GM12878 (cell line): ENCODE measurements around the gene ELP4. TPM values are rescaled to one million over a fixed set of nuclear protein-coding genes. Genes with fewer than 3 reads are reported as not detected.

Experiments used
- ATAC-seq: fragments of 200-7000 bp; cut with Tn5 transposase; 3 replicates; pipeline ENCODE4 v1.9.1; 2020; ENCODE audit warnings: mild to moderate bottlenecking, moderate library complexity
- BruUV-seq: library from RNA; stranded (reverse); fragments of 400-500 nt; replicated peaks from 2 replicates; lab custom pipeline; 2021; lab: Mats Ljungman, UMichigan
- CTCF ChIA-PET: fragments of 300-600 bp; sonication (Branson Sonifier 250); formaldehyde crosslinking; extraction: SDS; loops from one replicate; lab custom pipeline; 2021; ENCODE audit warnings: inconsistent platforms; lab: Yijun Ruan, JAX
- POLR2A ChIA-PET: fragments of 350-600 bp; formaldehyde crosslinking; extraction: SDS; loops from one replicate; lab custom pipeline; 2021; ENCODE audit warnings: inconsistent platforms; lab: Charles Lee
- RAD21 ChIA-PET: fragments of 300-600 bp; sonication (Branson Sonifier 250); formaldehyde crosslinking; loops from one replicate; lab custom pipeline; 2023; ENCODE audit warnings: antibody characterized with exemption; ENCODE audit not compliant: unreplicated experiment; lab: Charles Lee
- SMC1A ChIA-PET: fragments of 300-600 bp; sonication (Branson Sonifier 250); formaldehyde crosslinking; loops from one replicate; lab custom pipeline; 2023; ENCODE audit not compliant: unreplicated experiment, uncharacterized antibody; lab: Charles Lee
- DNase-seq: peaks from one replicate; pipeline ENCODE4 v3.0.0-alpha.2; 2011; ENCODE audit warnings: low read depth, low spot score
- FAIRE-seq: peaks from 3 replicates; lab custom pipeline; 2011; peaks lifted over from hg19 to GRCh38; lab: Jason Lieb, UNC
- H2AFZ ChIP-seq: 2 replicates; pipeline ENCODE4 v1.6.0; 2011; ENCODE audit warnings: low read depth, low read length, control low read depth; ENCODE audit not compliant: control insufficient read depth
- H3K27ac ChIP-seq: 2 replicates; pipeline ENCODE4 v1.5.1; 2011; ENCODE audit warnings: control low read depth; ENCODE audit not compliant: control insufficient read depth, insufficient read depth
- H3K27me3 ChIP-seq, 2 experiments: replicated peaks in 1 of 2; 2 replicates each; pipeline versions ENCODE4 v1.6.0 to v1.6.1; 2011; ENCODE audit warnings: low read length in 1 of 2; ENCODE audit not compliant: control insufficient read depth in 2 of 2, insufficient read depth in 2 of 2
- H3K36me3 ChIP-seq, 2 experiments: 2 replicates each; pipeline ENCODE4 v1.5.1; 2011; ENCODE audit warnings: low read length in 1 of 2; ENCODE audit not compliant: control insufficient read depth in 2 of 2, insufficient read depth in 2 of 2
- H3K4me1 ChIP-seq: 2 replicates; pipeline ENCODE4 v1.6.1; 2011; ENCODE audit warnings: mild to moderate bottlenecking, low read length, moderate library complexity, mixed read lengths; ENCODE audit not compliant: control insufficient read depth, insufficient read depth
- H3K4me2 ChIP-seq: 2 replicates; pipeline ENCODE4 v1.6.0; 2011; ENCODE audit warnings: control low read depth; ENCODE audit not compliant: control insufficient read depth, insufficient read depth
- H3K4me3 ChIP-seq: fragments of 200-600 bp; sonication (generic); 2 replicates; pipeline ENCODE4 v1.5.1; 2016
- H3K79me2 ChIP-seq: 2 replicates; pipeline ENCODE4 v1.6.0; 2011; ENCODE audit warnings: low read length; ENCODE audit not compliant: control insufficient read depth, insufficient read depth
- H3K9ac ChIP-seq: 2 replicates; pipeline ENCODE4 v1.8.0; 2011; ENCODE audit warnings: low read length, control low read depth, mixed read lengths; ENCODE audit not compliant: control insufficient read depth, insufficient read depth
- H3K9me3 ChIP-seq: replicated peaks from 3 replicates; pipeline ENCODE4 v1.5.1; 2011; ENCODE audit warnings: mild to moderate bottlenecking, low read length; ENCODE audit not compliant: control insufficient read depth, insufficient read depth
- H4K20me1 ChIP-seq: 2 replicates; pipeline ENCODE4 v1.6.0; 2011; ENCODE audit not compliant: control insufficient read depth, insufficient read depth
- EP300 ChIP-seq, 2 experiments: fragments of 150-350 bp in 1 of 2; IDR thresholded peaks; 2 replicates each; pipeline ENCODE4 v1.6.1; 2011 to 2012; ENCODE audit warnings: low read depth in 2 of 2, low read length in 2 of 2, borderline replicate concordance in 1 of 2, improper control_type of control experiment in 1 of 2, inconsistent platforms in 1 of 2; ENCODE audit not compliant: control insufficient read depth in 1 of 2
- IKZF2 ChIP-seq, 2 experiments: fragments of 450-650 bp; IDR thresholded peaks; 2 replicates each; pipeline ENCODE4 v1.6.1; 2017; ENCODE audit warnings: mild to moderate bottlenecking in 2 of 2, moderate library complexity in 2 of 2
- JUND ChIP-seq: IDR thresholded peaks from 2 replicates; pipeline ENCODE4 v1.6.1; 2012; ENCODE audit warnings: low read depth, mild to moderate bottlenecking, low read length, improper control_type of control experiment, moderate library complexity
- KDM1A ChIP-seq: fragments of 200-600 bp; sonication (generic); IDR thresholded peaks from 2 replicates; pipeline ENCODE4 v1.6.1; 2016; ENCODE audit warnings: borderline replicate concordance
- RAD21 ChIP-seq: IDR thresholded peaks from 2 replicates; pipeline ENCODE4 v1.6.1; 2011; ENCODE audit warnings: mild to moderate bottlenecking, low read depth, low read length, moderate library complexity; ENCODE audit not compliant: insufficient read depth
- RELA ChIP-seq: fragments of 450-650 bp; IDR thresholded peaks from 2 replicates; pipeline ENCODE4 v1.8.0; 2014; ENCODE audit warnings: borderline replicate concordance; ENCODE audit not compliant: partially characterized antibody
- TARDBP ChIP-seq: IDR thresholded peaks from 2 replicates; pipeline ENCODE4 v1.6.1; 2016; ENCODE audit warnings: borderline replicate concordance
- ZNF384 ChIP-seq: IDR thresholded peaks from 2 replicates; pipeline ENCODE4 v1.6.1; 2012; ENCODE audit warnings: low read depth, mild to moderate bottlenecking, low read length, improper control_type of control experiment, borderline replicate concordance
- WGBS: methylation state at CpG from one replicate; pipeline ENCODE4 v1.1.6; 2016; ENCODE audit warnings: low lambda C conversion rate; ENCODE audit not compliant: insufficient replicate concordance, insufficient coverage; ENCODE audit errors: missing lambda C conversion rate; 5-methylcytosine and 5-hydroxymethylcytosine counted together
- in situ Hi-C: fragments of 300-500 bp; cut with MboI; formaldehyde crosslinking; loops from 9 replicates; pipeline ENCODE4 v1.14.3; 2018; ENCODE audit warnings: mixed read lengths
- intact Hi-C: fragments of 100-400 bp; cut with micrococcal nuclease; formaldehyde crosslinking; loops from one replicate; pipeline ENCODE4 v1.14.2; 2022; ENCODE audit not compliant: unreplicated experiment
- polyA plus RNA-seq, 11 experiments: library from polyadenylated mRNA; depleted of rRNA in 4 of 11; unstranded in 6 of 11; stranded (reverse) in 5 of 11; fragments of >200 nt; fragmentation: Nextera tagmentation in 4 of 11; fragmentation: Illumina TruSeq in 1 of 11; extraction: Ambion mirVana in 4 of 11; extraction: Trizol in 1 of 11; gene quantifications; 1 replicate in 1 of 11; 2 replicates in 10 of 11; pipeline versions ENCODE4 v1.2.1 to v1.2.3, GENCODE V29; 2011 to 2016; ENCODE audit warnings: inconsistent platforms in 2 of 11, missing spikeins in 2 of 11, low read depth in 1 of 11
- total RNA-seq, 4 experiments: library from RNA; depleted of rRNA in 3 of 4; stranded (reverse); fragments of >200 nt in 3 of 4; fragmentation: Illumina TruSeq in 1 of 4; extraction: Trizol in 1 of 4; gene quantifications; 2 replicates each; pipeline versions ENCODE4 v1.2.1 to v1.2.3, GENCODE V29; 2013 to 2021
- TF ChIP-seq, protein P1 (sequence below): fragments of 450-650 bp; conservative IDR thresholded peaks from 2 replicates; pipeline ENCODE4 v1.6.1; 2017; ENCODE audit warnings: mild to moderate bottlenecking, moderate library complexity

The ELP4 gene
- total and polyA plus RNA-seq, 10 of the 15 experiments (the other 5 are each of a cell fraction or from before 2014, with no cell fraction given), result 17.7 to 36.1 (median 27.0) TPM

DNA sequence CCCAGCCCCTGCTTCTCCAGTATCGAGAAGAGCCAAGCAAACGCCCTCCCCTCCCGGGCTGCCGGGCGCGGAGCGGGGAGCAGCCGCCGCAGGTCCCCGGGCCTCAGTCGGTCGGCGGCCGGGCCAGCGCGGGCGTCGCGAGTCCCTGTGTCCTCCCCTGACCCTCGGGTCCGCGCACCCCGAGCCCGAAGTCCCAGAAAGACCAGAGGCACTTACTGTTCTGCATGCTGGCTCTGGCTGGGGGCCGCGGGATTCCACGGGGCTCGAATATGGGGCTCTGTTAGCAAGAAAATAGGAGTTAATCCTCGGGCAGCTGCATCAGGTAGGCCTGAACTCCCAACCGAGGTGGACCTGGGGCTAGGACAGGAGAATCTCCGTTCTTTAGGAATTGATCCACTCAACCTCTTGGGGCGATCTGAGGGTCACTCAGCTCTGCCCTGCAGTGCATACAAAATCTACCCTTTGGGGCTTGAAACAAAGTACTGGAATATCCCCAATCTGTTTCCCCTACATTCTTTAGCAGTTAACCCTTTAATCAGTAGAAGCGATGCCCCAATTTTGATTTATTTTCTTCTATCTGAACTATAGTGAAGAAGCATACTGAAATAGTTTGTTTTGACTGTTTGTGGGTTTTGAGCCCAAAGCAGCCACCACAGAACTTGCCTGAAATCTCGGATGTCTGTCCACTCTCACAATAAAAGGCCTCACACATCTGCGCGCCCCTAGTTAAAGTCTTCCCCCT is 296.8 kb downstream of the ELP4 start (continued):
- no peak for TF ChIP-seq RELA

DNA sequence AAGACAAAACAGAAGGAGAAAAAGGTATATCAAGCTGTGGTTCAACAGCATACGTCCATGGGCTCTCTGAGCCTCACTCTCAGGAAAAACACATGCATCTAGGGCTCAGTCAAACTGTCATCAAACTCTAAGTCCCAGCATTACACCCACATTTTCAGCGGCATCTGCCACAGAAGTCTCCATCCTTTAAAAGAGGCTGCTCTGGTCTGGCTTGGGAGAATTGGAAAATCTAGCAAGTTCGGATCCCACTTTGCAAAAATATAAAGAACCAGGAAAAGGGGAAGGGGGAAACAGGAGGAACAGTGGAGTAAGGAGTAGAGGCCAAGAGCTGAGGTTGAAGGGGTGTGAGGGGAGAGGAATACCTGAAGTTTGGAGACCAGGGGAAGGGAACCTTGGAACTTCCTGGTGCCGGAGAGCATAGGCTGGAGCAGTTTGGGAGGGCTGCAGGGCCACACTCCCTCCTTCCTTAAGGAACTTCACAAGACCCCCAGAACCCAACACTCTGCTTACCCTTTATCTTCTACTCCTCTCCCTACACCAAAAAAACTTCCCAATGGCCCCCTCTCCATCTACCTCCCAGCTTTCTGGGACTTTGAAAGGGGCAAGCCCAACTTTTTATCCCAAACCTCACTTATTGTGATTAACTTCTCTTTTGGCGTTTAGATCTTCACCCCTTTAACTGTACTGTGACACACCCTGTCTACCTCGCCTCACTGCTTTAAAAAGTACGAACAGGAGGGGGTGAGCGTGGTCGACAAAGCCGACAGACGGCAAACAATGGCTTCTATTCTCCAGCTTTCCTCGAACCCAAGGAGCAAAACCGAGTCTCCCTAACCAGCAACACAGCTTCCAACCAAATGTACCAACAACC is 297.6 kb downstream of the ELP4 start:
- Histone ChIP-seq H3K27me3 (peaks cover 35 to 63% of the 10 kb centered on the region in 2 experiments), H3K4me3 (no peak overlapping the region), H2AFZ (no peak overlapping the region), H3K27ac (no peak overlapping the region), H4K20me1 (no peaks in the 10 kb centered on the region), H3K79me2 (no peaks in the 10 kb centered on the region), H3K9me3 (no peaks in the 10 kb centered on the region; the same call in 2 of the 3 replicates), H3K36me3 (no peaks in the 10 kb centered on the region), H3K4me1 (peaks cover 10% of the 10 kb centered on the region; the same call in 1 of the 2 replicates), H3K9ac (no peak overlapping the region), H3K4me2 (no peak overlapping the region)
- FAIRE-seq, result no peak
- intact Hi-C loops, result loop anchor here (10.0 kb wide), 1 partner anchor 162 kb away; no protein-coding TSS in a partner anchor
- TF ChIP-seq ZNF384, result no peak
- no peak for TF ChIP-seq RAD21
- no peak for TF ChIP-seq IKZF2 (IDR thresholded peaks at IDR 0.05)
- TF ChIP-seq, protein P1, sequence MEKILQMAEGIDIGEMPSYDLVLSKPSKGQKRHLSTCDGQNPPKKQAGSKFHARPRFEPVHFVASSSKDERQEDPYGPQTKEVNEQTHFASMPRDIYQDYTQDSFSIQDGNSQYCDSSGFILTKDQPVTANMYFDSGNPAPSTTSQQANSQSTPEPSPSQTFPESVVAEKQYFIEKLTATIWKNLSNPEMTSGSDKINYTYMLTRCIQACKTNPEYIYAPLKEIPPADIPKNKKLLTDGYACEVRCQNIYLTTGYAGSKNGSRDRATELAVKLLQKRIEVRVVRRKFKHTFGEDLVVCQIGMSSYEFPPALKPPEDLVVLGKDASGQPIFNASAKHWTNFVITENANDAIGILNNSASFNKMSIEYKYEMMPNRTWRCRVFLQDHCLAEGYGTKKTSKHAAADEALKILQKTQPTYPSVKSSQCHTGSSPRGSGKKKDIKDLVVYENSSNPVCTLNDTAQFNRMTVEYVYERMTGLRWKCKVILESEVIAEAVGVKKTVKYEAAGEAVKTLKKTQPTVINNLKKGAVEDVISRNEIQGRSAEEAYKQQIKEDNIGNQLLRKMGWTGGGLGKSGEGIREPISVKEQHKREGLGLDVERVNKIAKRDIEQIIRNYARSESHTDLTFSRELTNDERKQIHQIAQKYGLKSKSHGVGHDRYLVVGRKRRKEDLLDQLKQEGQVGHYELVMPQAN, result no peak
- TF ChIP-seq TARDBP, result no peak
- TF ChIP-seq KDM1A, result no peak
- no peak for TF ChIP-seq JUND
- no peak for TF ChIP-seq EP300 (IDR thresholded peaks at IDR 0.05; ENCODE audit: borderline replicate concordance in 1 of 2, control insufficient read depth in 1 of 2, low read depth in 2 of 2, low read length in 2 of 2)
- in situ Hi-C loops, result no loop called here
- POLR2A ChIA-PET, result no interaction called here
- WGBS, result 11% methylated on average over 13 of the region's 13 CpGs
- RAD21 ChIA-PET, result no interaction called here
- ATAC-seq, result no peak
- SMC1A ChIA-PET, result no interaction called here
- no TSS peak for BruUV-seq
- DNase-seq, result no peak
- CTCF ChIA-PET, result interaction anchor here (2.5 kb wide), 1 partner anchor 166 kb away, joined by 5 read pairs; no protein-coding TSS in a partner anchor
